CD14-positive monocyte (primary cell): ENCODE results near the gene PHRF1. TPM values are rescaled to one million over a fixed set of nuclear protein-coding genes. Genes with fewer than 3 reads are reported as not detected.
"Not testable (repeated sequence)": the region's sequence is repeated elsewhere in the genome, so short reads cannot be mapped to it uniquely, and the experiment has no call there.

ENCODE experiments used
- DNase-seq, 3 donors: peaks; one replicate each; pipeline ENCODE4 v3.0.0-alpha.2; 2011 to 2022
- H2AFZ ChIP-seq: 2 replicates; pipeline ENCODE4 v1.6.0; 2012; ENCODE audit warnings: mild to moderate bottlenecking, low read depth, low read length, inconsistent platforms; ENCODE audit not compliant: insufficient read depth, poor library complexity, severe bottlenecking
- H3K27ac ChIP-seq, 2 donors: 1 replicate in 1 of 2; 2 replicates in 1 of 2; pipeline ENCODE4 v1.5.1; 2012 to 2013; ENCODE audit warnings: low read length in 2 of 2, control low read depth in 1 of 2, inconsistent platforms in 1 of 2, low read depth in 1 of 2, mild to moderate bottlenecking in 1 of 2
- H3K27me3 ChIP-seq, 2 donors: one replicate each; pipeline versions ENCODE4 v1.6.0 to v1.6.1; 2011 to 2013; ENCODE audit warnings: low read length in 2 of 2; ENCODE audit not compliant: control insufficient read depth in 2 of 2, insufficient read depth in 2 of 2
- H3K36me3 ChIP-seq, 2 donors: replicated peaks in 1 of 2; 1 replicate in 1 of 2; 2 replicates in 1 of 2; pipeline versions ENCODE4 v1.5.1 to v1.6.1; 2012 to 2013; ENCODE audit warnings: low read length in 2 of 2, control low read depth in 1 of 2, inconsistent platforms in 1 of 2, mild to moderate bottlenecking in 1 of 2; ENCODE audit not compliant: insufficient read depth in 2 of 2, control insufficient read depth in 1 of 2
- H3K4me1 ChIP-seq, 2 donors: 1 replicate in 1 of 2; 2 replicates in 1 of 2; pipeline versions ENCODE4 v1.5.1 to v1.6.1; 2012 to 2013; ENCODE audit warnings: low read length in 2 of 2, control low read depth in 1 of 2, inconsistent platforms in 1 of 2, mild to moderate bottlenecking in 1 of 2, moderate library complexity in 1 of 2; ENCODE audit not compliant: insufficient read depth in 2 of 2, control insufficient read depth in 1 of 2
- H3K4me2 ChIP-seq: replicated peaks from 2 replicates; pipeline ENCODE3; 2012; ENCODE audit warnings: low read length, moderate library complexity, mild to moderate bottlenecking; ENCODE audit not compliant: poor library complexity, severe bottlenecking; ENCODE audit errors: extremely low read depth
- H3K4me3 ChIP-seq, 3 experiments: fragments of 200-600 bp in 1 of 3; sonication (generic) in 1 of 3; replicated peaks in 1 of 3; 1 replicate in 2 of 3; 2 replicates in 1 of 3; pipeline ENCODE4 v1.5.1; 2011 to 2013; ENCODE audit warnings: low read length in 3 of 3, mild to moderate bottlenecking in 3 of 3, control low read depth in 2 of 3, low read depth in 2 of 3, inconsistent platforms in 1 of 3, moderate library complexity in 1 of 3
- H3K79me2 ChIP-seq: 2 replicates; pipeline ENCODE4 v1.6.0; 2012; ENCODE audit warnings: mild to moderate bottlenecking, control low read depth, inconsistent platforms, low read length, moderate library complexity; ENCODE audit not compliant: insufficient read depth
- H3K9ac ChIP-seq: 2 replicates; pipeline ENCODE4 v1.6.0; 2017; ENCODE audit warnings: low read length, mild to moderate bottlenecking; ENCODE audit not compliant: insufficient read depth, poor library complexity, severe bottlenecking
- H3K9me3 ChIP-seq, 2 donors: replicated peaks in 1 of 2; 1 replicate in 1 of 2; 2 replicates in 1 of 2; pipeline versions ENCODE4 v1.5.1 to v1.6.1; 2012 to 2013; ENCODE audit warnings: low read length in 2 of 2, control low read depth in 1 of 2; ENCODE audit not compliant: control insufficient read depth in 1 of 2, insufficient read depth in 1 of 2
- H4K20me1 ChIP-seq: 2 replicates; pipeline ENCODE4 v1.6.0; 2012; ENCODE audit warnings: mild to moderate bottlenecking, low read length, control low read depth, moderate library complexity; ENCODE audit not compliant: insufficient read depth
- H3K27ac Mint-ChIP-seq, 7 donors: one replicate each; pipeline ENCODE4 v1.8.0; 2020; ENCODE audit warnings: mild to moderate bottlenecking in 7 of 7, mixed read lengths in 7 of 7, moderate library complexity in 6 of 7, inconsistent platforms in 2 of 7
- H3K27me3 Mint-ChIP-seq, 3 donors: one replicate each; pipeline ENCODE4 v1.8.0; 2021 to 2022; ENCODE audit warnings: low read depth in 3 of 3, mild to moderate bottlenecking in 3 of 3, mixed read lengths in 3 of 3, moderate library complexity in 3 of 3, inconsistent platforms in 1 of 3
- H3K36me3 Mint-ChIP-seq, 2 donors: one replicate each; pipeline ENCODE4 v1.8.0; 2020; ENCODE audit warnings: mixed read lengths in 2 of 2, inconsistent platforms in 1 of 2, mild to moderate bottlenecking in 1 of 2
- H3K4me1 Mint-ChIP-seq: one replicate; pipeline ENCODE4 v1.8.0; 2020; ENCODE audit warnings: mild to moderate bottlenecking, mixed read lengths
- H3K4me3 Mint-ChIP-seq, 2 donors: one replicate each; pipeline ENCODE4 v1.8.0; 2020; ENCODE audit warnings: mild to moderate bottlenecking in 2 of 2, mixed read lengths in 2 of 2, moderate library complexity in 1 of 2
- H3K9me3 Mint-ChIP-seq, 7 donors: one replicate each; pipeline ENCODE4 v1.8.0; 2020 to 2022; ENCODE audit warnings: mixed read lengths in 7 of 7, mild to moderate bottlenecking in 6 of 7, moderate library complexity in 6 of 7, inconsistent platforms in 2 of 7
- WGBS: methylation state at CpG from one replicate; pipeline ENCODE4 v1.1.5; 2013; ENCODE audit warnings: missing lambda C conversion rate; ENCODE audit not compliant: insufficient coverage; 5-methylcytosine and 5-hydroxymethylcytosine counted together
- intact Hi-C, 2 donors: fragments of 100-400 bp; cut with micrococcal nuclease; formaldehyde crosslinking; loops; one replicate each; pipeline versions ENCODE4 v1.15.0 to v1.15.1; 2023
- polyA plus RNA-seq, 3 donors: library from polyadenylated mRNA; depleted of rRNA in 1 of 3; unstranded in 2 of 3; stranded (reverse) in 1 of 3; fragments of 300-500 nt in 2 of 3; fragments of >200 nt in 1 of 3; fragmentation: Illumina TruSeq in 2 of 3; gene quantifications; 1 replicate in 2 of 3; 2 replicates in 1 of 3; pipeline ENCODE4 v1.2.3, GENCODE V29; 2012 to 2021
- TF ChIP-seq, protein P1 (sequence below): fragments of 200-600 bp; IDR thresholded peaks from one replicate; pipeline ENCODE4 v1.8.0; 2022; ENCODE audit warnings: antibody characterized with exemption, mild to moderate bottlenecking

PHRF1 gene
- polyA plus RNA-seq, 3 donors, result 1.3 to 11.1 (median 3.3) TPM

DNA sequence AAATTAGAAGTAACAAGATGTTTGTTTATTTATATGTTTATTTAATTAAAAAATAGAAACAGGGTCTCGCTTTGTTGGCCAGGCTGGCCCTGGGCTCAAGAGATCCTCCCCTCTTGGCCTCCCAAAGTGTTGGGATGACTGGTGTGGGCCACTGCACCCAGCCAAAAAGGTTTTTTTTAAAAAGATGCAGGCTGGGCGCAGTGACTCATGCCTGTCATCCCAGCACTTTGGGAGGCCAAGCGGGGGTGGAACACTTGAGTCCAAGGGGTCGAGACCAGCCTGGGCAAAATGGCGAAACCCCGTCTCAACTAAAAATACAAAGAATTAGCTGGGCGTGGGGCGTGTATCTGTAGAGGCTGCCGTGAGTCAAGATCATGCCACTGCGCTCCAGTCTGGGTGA, 74.2 kb downstream of the PHRF1 start:
- Histone ChIP-seq H3K27ac (no peak overlapping the region), H3K4me1 (no peaks in the 10 kb centered on the region), H4K20me1 (no peaks in the 10 kb centered on the region), H3K9ac (no peak overlapping the region), H3K36me3 (peaks cover 17 to 57% of the 10 kb centered on the region in 2 donors), H3K4me2 (no peak overlapping the region), H3K4me3 (no peak overlapping the region), H3K9me3 (peaks cover 0 to 6% of the 10 kb centered on the region in 2 donors), H3K79me2 (no peaks in the 10 kb centered on the region), H3K27me3 (no peaks in the 10 kb centered on the region), H2AFZ (no peak overlapping the region)
- Mint-ChIP-seq H3K9me3 (peaks cover 0 to 12% (median 4%) of the 10 kb centered on the region in 7 donors), H3K36me3 (peaks cover 35 to 79% of the 10 kb centered on the region in 2 donors), H3K4me1 (no peaks in the 10 kb centered on the region), H3K4me3 (no peak overlapping the region), H3K27me3 (no peaks in the 10 kb centered on the region), H3K27ac (no peak overlapping the region)
- 98% methylated on average over 6 of the region's 10 CpGs for WGBS
- no peak for DNase-seq
- TF ChIP-seq, protein P1, sequence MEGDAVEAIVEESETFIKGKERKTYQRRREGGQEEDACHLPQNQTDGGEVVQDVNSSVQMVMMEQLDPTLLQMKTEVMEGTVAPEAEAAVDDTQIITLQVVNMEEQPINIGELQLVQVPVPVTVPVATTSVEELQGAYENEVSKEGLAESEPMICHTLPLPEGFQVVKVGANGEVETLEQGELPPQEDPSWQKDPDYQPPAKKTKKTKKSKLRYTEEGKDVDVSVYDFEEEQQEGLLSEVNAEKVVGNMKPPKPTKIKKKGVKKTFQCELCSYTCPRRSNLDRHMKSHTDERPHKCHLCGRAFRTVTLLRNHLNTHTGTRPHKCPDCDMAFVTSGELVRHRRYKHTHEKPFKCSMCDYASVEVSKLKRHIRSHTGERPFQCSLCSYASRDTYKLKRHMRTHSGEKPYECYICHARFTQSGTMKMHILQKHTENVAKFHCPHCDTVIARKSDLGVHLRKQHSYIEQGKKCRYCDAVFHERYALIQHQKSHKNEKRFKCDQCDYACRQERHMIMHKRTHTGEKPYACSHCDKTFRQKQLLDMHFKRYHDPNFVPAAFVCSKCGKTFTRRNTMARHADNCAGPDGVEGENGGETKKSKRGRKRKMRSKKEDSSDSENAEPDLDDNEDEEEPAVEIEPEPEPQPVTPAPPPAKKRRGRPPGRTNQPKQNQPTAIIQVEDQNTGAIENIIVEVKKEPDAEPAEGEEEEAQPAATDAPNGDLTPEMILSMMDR, result no peak
- intact Hi-C loops, result no loop called here

DNA sequence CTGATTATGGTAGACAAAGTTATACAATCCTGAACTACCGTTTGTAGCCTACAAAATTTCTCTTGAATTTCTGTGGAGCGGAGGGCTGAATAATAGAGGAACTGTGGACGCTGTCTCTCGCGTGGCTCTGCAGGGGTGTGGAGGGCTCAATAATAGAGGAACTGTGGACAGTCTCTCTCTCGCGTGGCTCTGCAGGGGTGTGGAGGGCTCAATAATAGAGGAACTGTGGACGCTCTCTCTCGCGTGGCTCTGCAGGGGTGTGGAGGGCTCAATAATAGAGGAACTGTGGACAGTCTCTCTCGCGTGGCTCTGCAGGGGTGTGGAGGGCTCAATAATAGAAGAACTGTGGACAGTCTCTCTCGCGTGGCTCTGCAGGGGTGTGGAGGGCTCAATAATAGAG, 76.9 kb downstream of the PHRF1 start:
- H3K79me2 ChIP-seq, intact Hi-C loops, H2AFZ ChIP-seq, H3K4me1 Mint-ChIP-seq, H3K4me3 ChIP-seq, H3K9ac ChIP-seq, H3K4me1 ChIP-seq, H3K27me3 Mint-ChIP-seq, H3K27me3 ChIP-seq, H3K4me2 ChIP-seq, H4K20me1 ChIP-seq, H3K9me3 ChIP-seq, H3K4me3 Mint-ChIP-seq: not testable (repeated sequence)
- H3K27ac Mint-ChIP-seq, result peak overlapping the region in 4 of 7 donors; percentile 55 to 72 (median 64)
- peaks cover 0 to 12% (median 4%) of the 10 kb centered on the region in 7 donors for H3K9me3 Mint-ChIP-seq
- 32% methylated on average over 10 of the region's 14 CpGs for WGBS
- peaks cover 34 to 79% of the 10 kb centered on the region in 2 donors for H3K36me3 Mint-ChIP-seq
- peak overlapping the region; percentile 27 for H3K27ac ChIP-seq
- peak; percentile 18 to 38 (median 34) for DNase-seq
- H3K36me3 ChIP-seq, result peaks cover 25 to 57% of the 10 kb centered on the region in 2 donors
